Measurements from ENCODE around the gene APBB2. TPM values are rescaled to one million over a fixed set of nuclear protein-coding genes. Genes with fewer than 3 reads are reported as not detected.
A peak's percentile ranks its signal among the peaks of the same experiment; 100 is the strongest.

Gene APBB2
- total and polyA plus RNA-seq, 8 donors = 42.5 to 94.8 (median 53.8) TPM

- Histone ChIP-seq H3K27ac (no peak overlapping the region), H3K4me1 (peaks cover 0 to 3% of the 10 kb centered on the region in 2 donors), H3K27me3 (no peaks in the 10 kb centered on the region), H3K36me3 (no peaks in the 10 kb centered on the region), H3K9me3 (no peaks in the 10 kb centered on the region), H3K4me3 (no peak overlapping the region)
- intact Hi-C loops (cut with DNase I) = loop anchor here in 1 of 2 donors (5.0 kb wide), 1 partner anchor 234 kb away; the partner anchor contains the start of gene APBB2
- ATAC-seq (no peak), DNase-seq (no peak)
- no peak for TF ChIP-seq CTCF (IDR thresholded peaks at IDR 0.05)
Measured at GRCh38 chr4:40978548-40978947, 235.8 kb downstream of the APBB2 start.

- H3K27ac ChIP-seq = no peak overlapping the region
- DNase-seq = peak in 1 of 4 donors; percentile 65
Measured at GRCh38 chr4:40976343-40976742, 238.0 kb downstream of the APBB2 start.

GRCh38 chr4:40972722-40973121, 241.6 kb downstream of the APBB2 start:
- Histone ChIP-seq H3K9me3 (no peaks in the 10 kb centered on the region), H3K27ac (no peak overlapping the region), H3K4me3 (no peak overlapping the region), H3K36me3 (no peaks in the 10 kb centered on the region), H3K27me3 (no peaks in the 10 kb centered on the region), H3K4me1 (peaks cover 0 to 3% of the 10 kb centered on the region in 2 donors)
- no peak for TF ChIP-seq CTCF (IDR thresholded peaks at IDR 0.05)
- DNase-seq (no peak), ATAC-seq (no peak)
- intact Hi-C loops (cut with DNase I) = no loop called here

More at GRCh38 chr4:40976343-40976742, 238.0 kb downstream of the APBB2 start:
- intact Hi-C loops (cut with DNase I) = loop anchor here in 1 of 2 donors (5.0 kb wide), 1 partner anchor 236 kb away; the partner anchor contains the start of gene APBB2
- TF ChIP-seq CTCF (IDR thresholded peaks at IDR 0.05) = peak; percentile 62 to 67
- Histone ChIP-seq H3K9me3 (no peaks in the 10 kb centered on the region), H3K36me3 (no peaks in the 10 kb centered on the region), H3K4me3 (no peak overlapping the region), H3K4me1 (peaks cover 0 to 3% of the 10 kb centered on the region in 2 donors), H3K27me3 (no peaks in the 10 kb centered on the region)
- peak; percentile 77 for ATAC-seq

- no peak for ATAC-seq
- Histone ChIP-seq H3K4me3 (no peak overlapping the region), H3K4me1 (peaks cover 0 to under 1% of the 10 kb centered on the region in 2 donors), H3K27me3 (no peaks in the 10 kb centered on the region), H3K36me3 (peaks cover 0 to 4% of the 10 kb centered on the region in 2 donors), H3K27ac (no peak overlapping the region), H3K9me3 (peaks cover 0 to 5% of the 10 kb centered on the region in 2 donors)
- TF ChIP-seq CTCF (IDR thresholded peaks at IDR 0.05) = no peak
- intact Hi-C loops (cut with DNase I) = no loop called here
- DNase-seq = no peak
Measured at GRCh38 chr4:40971338-40971737, 243.0 kb downstream of the APBB2 start.

- H3K9me3 ChIP-seq = peaks cover 0 to 5% of the 10 kb centered on the region in 2 donors
- H3K27ac ChIP-seq = no peak overlapping the region
- no peaks in the 10 kb centered on the region for H3K4me1 ChIP-seq
- ATAC-seq = no peak
- DNase-seq = no peak
- H3K27me3 ChIP-seq = no peaks in the 10 kb centered on the region
- peaks cover 0 to 4% of the 10 kb centered on the region in 2 donors for H3K36me3 ChIP-seq
- H3K4me3 ChIP-seq = no peak overlapping the region
- intact Hi-C loops (cut with DNase I) = no loop called here
- no peak for TF ChIP-seq CTCF (IDR thresholded peaks at IDR 0.05)
Measured at GRCh38 chr4:40969501-40969900, 244.8 kb downstream of the APBB2 start.
